OCI-LY1 (cell line): ENCODE measurements around the gene PRKCD.

ENCODE experiments used
- H2AFZ ChIP-seq: fragments of 200-600 bp; sonication (generic), shearing (Covaris generic); 2 replicates; pipeline ENCODE4 v1.6.0; 2014; ENCODE audit warnings: antibody characterized with exemption, mild to moderate bottlenecking, low read length
- H3F3A ChIP-seq: fragments of 200-600 bp; sonication (generic), shearing (Covaris generic); 2 replicates; pipeline ENCODE4 v1.6.0; 2014; ENCODE audit warnings: mild to moderate bottlenecking, antibody characterized with exemption, low read length, moderate library complexity; ENCODE audit not compliant: insufficient read depth
- H3K27ac ChIP-seq: fragments of 200-600 bp; sonication (generic); 2 replicates; pipeline ENCODE4 v1.5.1; 2014; ENCODE audit warnings: low read length, mixed run types, mild to moderate bottlenecking, low read depth; ENCODE audit not compliant: poor library complexity, severe bottlenecking
- H3K27me3 ChIP-seq: fragments of 200-600 bp; sonication (generic); 2 replicates; pipeline ENCODE4 v1.6.0; 2014; ENCODE audit warnings: antibody characterized with exemption, mild to moderate bottlenecking, low read length, moderate library complexity; ENCODE audit not compliant: insufficient read depth
- H3K36me3 ChIP-seq: fragments of 200-600 bp; sonication (generic); 2 replicates; pipeline ENCODE4 v1.6.1; 2014; ENCODE audit warnings: mild to moderate bottlenecking, antibody characterized with exemption, low read length, moderate library complexity, mixed read lengths; ENCODE audit not compliant: insufficient read depth
- H3K4me1 ChIP-seq: fragments of 200-600 bp; sonication (generic); 2 replicates; pipeline ENCODE4 v1.5.1; 2014; ENCODE audit warnings: mild to moderate bottlenecking, low read length, moderate library complexity; ENCODE audit not compliant: insufficient read depth, severe bottlenecking
- H3K4me2 ChIP-seq: fragments of 200-600 bp; sonication (generic), shearing (Covaris generic); 2 replicates; pipeline ENCODE4 v1.6.1; 2014; ENCODE audit warnings: low read length
- H3K4me3 ChIP-seq: fragments of 200-600 bp; sonication (generic); 2 replicates; pipeline ENCODE4 v1.5.1; 2014; ENCODE audit warnings: low read length, low read depth, mild to moderate bottlenecking, mixed read lengths; ENCODE audit not compliant: poor library complexity, severe bottlenecking
- H3K79me2 ChIP-seq: fragments of 200-600 bp; shearing (Covaris generic); 2 replicates; pipeline ENCODE4 v1.6.1; 2016; ENCODE audit warnings: mixed run types, low read length, mixed read lengths; ENCODE audit not compliant: insufficient read depth
- H3K9ac ChIP-seq: fragments of 200-600 bp; sonication (generic), shearing (Covaris generic); 2 replicates; pipeline ENCODE4 v1.6.1; 2014; ENCODE audit warnings: mild to moderate bottlenecking, low read length, mixed read lengths
- H3K9me2 ChIP-seq: fragments of 200-600 bp; sonication (generic), shearing (Covaris generic); 2 replicates; pipeline ENCODE4 v1.6.1; 2014; ENCODE audit warnings: low read depth, mild to moderate bottlenecking, low read length, mixed read lengths
- H3K9me3 ChIP-seq: fragments of 200-600 bp; shearing (Covaris generic); 2 replicates; pipeline ENCODE4 v1.6.1; 2014; ENCODE audit warnings: low read length, mixed read lengths
- H4K20me1 ChIP-seq: fragments of 200-600 bp; sonication (generic), shearing (Covaris generic); 2 replicates; pipeline ENCODE4 v1.6.0; 2016; ENCODE audit warnings: mild to moderate bottlenecking, low read length; ENCODE audit not compliant: insufficient read depth
- EZH2 ChIP-seq: fragments of 200-600 bp; sonication (generic), shearing (Covaris generic); IDR thresholded peaks from 2 replicates; pipeline ENCODE4 v1.8.0; 2017; ENCODE audit warnings: borderline replicate concordance, mixed run types, mild to moderate bottlenecking, antibody characterized with exemption, low read length, moderate library complexity, mixed read lengths
- TF ChIP-seq, protein P1 (sequence below): fragments of 200-600 bp; sonication (generic), shearing (Covaris generic); IDR thresholded peaks from 2 replicates; pipeline ENCODE4 v1.5.1; 2017; ENCODE audit warnings: mild to moderate bottlenecking, antibody characterized with exemption, low read length, moderate library complexity, mixed read lengths

PRKCD gene

DNA sequence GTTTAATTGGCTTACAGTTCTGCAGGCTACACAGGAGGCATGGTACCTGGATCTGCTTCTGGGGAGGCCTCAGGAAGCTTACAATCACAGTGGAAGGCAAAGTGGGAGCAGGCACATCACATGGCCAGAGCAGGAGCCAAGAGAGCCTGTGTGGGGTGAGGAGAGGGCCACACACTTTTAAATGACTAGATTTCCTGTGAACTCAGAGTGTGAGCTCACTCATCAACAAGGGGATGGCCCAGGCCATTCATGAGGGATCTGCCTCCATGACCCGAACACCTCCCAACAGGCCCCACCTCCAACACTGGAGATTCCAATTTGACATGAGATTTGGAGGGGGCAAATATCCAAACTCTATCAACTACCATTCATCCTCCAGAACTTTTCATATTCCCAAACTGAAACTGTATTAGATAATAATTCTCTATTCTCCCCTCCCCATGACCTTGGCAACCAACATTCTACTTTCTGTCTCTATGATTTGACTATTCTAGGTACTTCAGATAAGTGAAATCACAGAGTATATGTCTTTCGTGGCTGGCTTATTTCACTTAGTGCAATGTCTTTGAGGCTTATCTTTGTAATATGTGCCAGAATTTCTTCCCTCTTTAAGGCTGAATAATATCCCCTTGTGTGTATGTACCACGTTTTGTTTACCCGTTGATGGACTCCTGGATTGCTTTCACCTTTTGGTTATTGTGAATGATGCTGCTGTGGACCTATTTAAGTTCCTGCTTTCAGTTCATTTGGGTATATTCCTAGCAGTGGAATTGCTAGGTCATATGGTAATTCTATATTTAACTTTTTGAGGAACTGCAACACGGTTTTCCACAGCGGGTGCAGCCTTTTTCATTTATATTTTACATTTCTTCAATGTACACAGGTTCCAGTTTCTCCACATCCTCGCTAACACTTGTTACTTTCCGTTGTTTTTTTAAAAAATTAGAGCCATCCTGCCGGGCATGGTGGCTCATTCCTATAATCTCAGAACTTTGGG lies 51.0 kb downstream of the PRKCD start:
- H3K4me1 ChIP-seq, result peaks cover 14% of the 10 kb centered on the region
- TF ChIP-seq, protein P1, sequence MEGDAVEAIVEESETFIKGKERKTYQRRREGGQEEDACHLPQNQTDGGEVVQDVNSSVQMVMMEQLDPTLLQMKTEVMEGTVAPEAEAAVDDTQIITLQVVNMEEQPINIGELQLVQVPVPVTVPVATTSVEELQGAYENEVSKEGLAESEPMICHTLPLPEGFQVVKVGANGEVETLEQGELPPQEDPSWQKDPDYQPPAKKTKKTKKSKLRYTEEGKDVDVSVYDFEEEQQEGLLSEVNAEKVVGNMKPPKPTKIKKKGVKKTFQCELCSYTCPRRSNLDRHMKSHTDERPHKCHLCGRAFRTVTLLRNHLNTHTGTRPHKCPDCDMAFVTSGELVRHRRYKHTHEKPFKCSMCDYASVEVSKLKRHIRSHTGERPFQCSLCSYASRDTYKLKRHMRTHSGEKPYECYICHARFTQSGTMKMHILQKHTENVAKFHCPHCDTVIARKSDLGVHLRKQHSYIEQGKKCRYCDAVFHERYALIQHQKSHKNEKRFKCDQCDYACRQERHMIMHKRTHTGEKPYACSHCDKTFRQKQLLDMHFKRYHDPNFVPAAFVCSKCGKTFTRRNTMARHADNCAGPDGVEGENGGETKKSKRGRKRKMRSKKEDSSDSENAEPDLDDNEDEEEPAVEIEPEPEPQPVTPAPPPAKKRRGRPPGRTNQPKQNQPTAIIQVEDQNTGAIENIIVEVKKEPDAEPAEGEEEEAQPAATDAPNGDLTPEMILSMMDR, result no peak
- TF ChIP-seq EZH2, result no peak
- H3K9me2 ChIP-seq, result no peaks in the 10 kb centered on the region
- H3F3A ChIP-seq, result no peaks in the 10 kb centered on the region
- H3K9me3 ChIP-seq, result peaks cover 6% of the 10 kb centered on the region
- H3K79me2 ChIP-seq, result no peaks in the 10 kb centered on the region
- no peak overlapping the region for H3K9ac ChIP-seq
- no peaks in the 10 kb centered on the region for H4K20me1 ChIP-seq
- peak overlapping the region; percentile 20 for H3K27ac ChIP-seq
- peaks cover 21% of the 10 kb centered on the region for H3K36me3 ChIP-seq
- no peaks in the 10 kb centered on the region for H3K27me3 ChIP-seq
- H2AFZ ChIP-seq, result no peak overlapping the region
- peak overlapping the region; percentile 10 for H3K4me3 ChIP-seq
- H3K4me2 ChIP-seq, result peak overlapping the region; percentile 21; the same call in 1 of the 2 replicates

GRCh38 chr3:53213276-53213675 lies 52.3 kb downstream of the PRKCD start:
- Histone ChIP-seq H3K4me3 (no peak overlapping the region), H3K4me1 (peaks cover 20% of the 10 kb centered on the region), H3K27ac (no peak overlapping the region), H4K20me1 (no peaks in the 10 kb centered on the region), H3K9ac (no peak overlapping the region), H3K36me3 (peaks cover 16% of the 10 kb centered on the region; the same call in 1 of the 2 replicates), H3F3A (no peaks in the 10 kb centered on the region), H2AFZ (no peak overlapping the region), H3K27me3 (no peaks in the 10 kb centered on the region), H3K79me2 (no peaks in the 10 kb centered on the region), H3K9me3 (no peaks in the 10 kb centered on the region), H3K9me2 (no peaks in the 10 kb centered on the region), H3K4me2 (no peak overlapping the region)
- TF ChIP-seq EZH2, result no peak
- TF ChIP-seq, protein P1, result no peak

DNA sequence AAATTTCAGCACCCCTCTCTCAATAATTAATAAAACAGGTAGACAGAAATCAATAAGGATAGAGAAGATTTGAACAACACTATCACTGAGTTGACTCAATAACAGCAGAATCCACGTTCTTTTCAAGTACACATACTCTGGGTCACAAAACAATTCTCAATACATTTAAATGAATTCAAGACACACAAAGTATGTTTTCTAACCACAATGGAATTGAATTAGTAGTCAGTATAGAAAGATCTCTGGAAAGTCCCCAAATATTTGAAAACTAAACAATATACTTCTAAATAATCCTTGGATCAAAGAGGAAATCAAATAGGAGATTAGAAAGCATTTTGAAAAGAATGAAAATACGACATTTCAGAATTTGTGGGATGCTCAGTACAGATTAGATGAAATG lies 54.8 kb downstream of the PRKCD start:
- Histone ChIP-seq H3K9ac (no peak overlapping the region), H4K20me1 (no peaks in the 10 kb centered on the region), H2AFZ (no peak overlapping the region), H3K4me2 (no peak overlapping the region), H3F3A (no peaks in the 10 kb centered on the region), H3K4me3 (no peak overlapping the region), H3K4me1 (peaks cover 23% of the 10 kb centered on the region), H3K9me2 (no peaks in the 10 kb centered on the region), H3K27me3 (no peaks in the 10 kb centered on the region), H3K36me3 (peaks cover 10% of the 10 kb centered on the region; the same call in 1 of the 2 replicates), H3K27ac (no peak overlapping the region), H3K79me2 (no peaks in the 10 kb centered on the region), H3K9me3 (no peaks in the 10 kb centered on the region)
- TF ChIP-seq EZH2, result no peak
- TF ChIP-seq, protein P1, result no peak
